ENCODE measurements around the gene ZGRF1. TPM values are rescaled to one million over a fixed set of nuclear protein-coding genes. Genes with fewer than 3 reads are reported as not detected.

Gene ZGRF1
- total and polyA plus RNA-seq, 4 donors, result 1.3 to 14.9 (median 4.6) TPM

GRCh38 chr4:112516471-112517066 lies 120.1 kb downstream of the ZGRF1 start:
- Histone ChIP-seq H3K36me3 (ENCODE audit: control insufficient read depth in 4 of 4, insufficient read depth in 4 of 4, low read length in 4 of 4) (no peaks in the 10 kb centered on the region), H3K27me3 (ENCODE audit: control insufficient read depth in 3 of 3, insufficient read depth in 3 of 3, low read length in 2 of 3) (peaks cover 20 to 93% (median 87%) of the 10 kb centered on the region in 3 donors), H3K9ac (ENCODE audit: insufficient read depth in 1 of 2, low read length in 2 of 2) (no peak overlapping the region), H3K9me3 (ENCODE audit: control insufficient read depth in 4 of 4, insufficient read depth in 3 of 4, low read length in 3 of 4) (peaks cover 0 to 17% (median 0%) of the 10 kb centered on the region in 4 donors), H3K4me3 (no peak overlapping the region), H3K27ac (ENCODE audit: low read depth in 1 of 2, low read length in 1 of 2) (no peak overlapping the region), H3K4me1 (ENCODE audit: control insufficient read depth in 5 of 5, insufficient read depth in 5 of 5, low read length in 5 of 5) (peaks cover 0 to 34% (median 2%) of the 10 kb centered on the region in 5 donors)
- 1 to 2% methylated on average over 55 of the region's 55 CpGs for WGBS, 2 donors
- DNase-seq, result peak; percentile 25 to 47 (median 44)
- no peak for ATAC-seq (ENCODE audit: insufficient read depth, low FRiP score)
- TF ChIP-seq CTCF (IDR thresholded peaks at IDR 0.05; ENCODE audit: control extremely low read depth, extremely low read depth), result no peak

- Histone ChIP-seq H3K27ac (ENCODE audit: low read depth in 1 of 2, low read length in 1 of 2) (no peak within 1 kb of the TSS), H3K4me3 (peak within 1 kb of the TSS; percentile 37), H3K4me1 (ENCODE audit: control insufficient read depth in 5 of 5, insufficient read depth in 5 of 5, low read length in 5 of 5) (peaks cover 0 to 35% (median 2%) of the 10 kb centered on the region in 5 donors), H3K36me3 (ENCODE audit: control insufficient read depth in 4 of 4, insufficient read depth in 4 of 4, low read length in 4 of 4) (no peaks in the 10 kb centered on the region), H3K27me3 (ENCODE audit: control insufficient read depth in 3 of 3, insufficient read depth in 3 of 3, low read length in 2 of 3) (peaks cover 18 to 93% (median 87%) of the 10 kb centered on the region in 3 donors), H3K9ac (ENCODE audit: insufficient read depth in 1 of 2, low read length in 2 of 2) (no peak within 1 kb of the TSS), H3K9me3 (ENCODE audit: control insufficient read depth in 4 of 4, insufficient read depth in 3 of 4, low read length in 3 of 4) (peaks cover 0 to 18% (median 0%) of the 10 kb centered on the region in 4 donors)
- WGBS, 2 donors, result 0 to 2% methylated on average over 15 of the region's 15 CpGs
- DNase-seq (no peak), ATAC-seq (ENCODE audit: insufficient read depth, low FRiP score) (no peak)
- TF ChIP-seq CTCF (IDR thresholded peaks at IDR 0.05; ENCODE audit: control extremely low read depth, extremely low read depth), result no peak
Observed at GRCh38 chr4:112516066-112516470, 120.6 kb downstream of the ZGRF1 start, which contains the start of gene NEUROG2. Gene NEUROG2, minus strand, starts transcription at chr4:112516180. Its CDS starts 705 bp downstream, at chr4:112515475.

- Histone ChIP-seq H3K9ac (ENCODE audit: insufficient read depth in 1 of 2, low read length in 2 of 2) (no peak overlapping the region), H3K4me3 (peak overlapping the region; percentile 37), H3K36me3 (ENCODE audit: control insufficient read depth in 4 of 4, insufficient read depth in 4 of 4, low read length in 4 of 4) (no peaks in the 10 kb centered on the region), H3K27ac (ENCODE audit: low read depth in 1 of 2, low read length in 1 of 2) (no peak overlapping the region), H3K9me3 (ENCODE audit: control insufficient read depth in 4 of 4, insufficient read depth in 3 of 4, low read length in 3 of 4) (peaks cover 0 to 17% (median 0%) of the 10 kb centered on the region in 4 donors), H3K4me1 (ENCODE audit: control insufficient read depth in 5 of 5, insufficient read depth in 5 of 5, low read length in 5 of 5) (peaks cover 0 to 37% (median 6%) of the 10 kb centered on the region in 5 donors), H3K27me3 (ENCODE audit: control insufficient read depth in 3 of 3, insufficient read depth in 3 of 3, low read length in 2 of 3) (peaks cover 13 to 93% (median 86%) of the 10 kb centered on the region in 3 donors)
- TF ChIP-seq CTCF (IDR thresholded peaks at IDR 0.05; ENCODE audit: control extremely low read depth, extremely low read depth), result no peak
- ATAC-seq (ENCODE audit: insufficient read depth, low FRiP score) (peak; percentile 35), DNase-seq (peak; percentile 49 to 60 (median 57))
- WGBS, 2 donors, result 1% methylated on average over 91 to 96 of the region's 96 CpGs
Observed at GRCh38 chr4:112515198-112516065, 121.3 kb downstream of the ZGRF1 start.
